Measurements from ENCODE around the gene L2HGDH.

L2HGDH gene

DNA sequence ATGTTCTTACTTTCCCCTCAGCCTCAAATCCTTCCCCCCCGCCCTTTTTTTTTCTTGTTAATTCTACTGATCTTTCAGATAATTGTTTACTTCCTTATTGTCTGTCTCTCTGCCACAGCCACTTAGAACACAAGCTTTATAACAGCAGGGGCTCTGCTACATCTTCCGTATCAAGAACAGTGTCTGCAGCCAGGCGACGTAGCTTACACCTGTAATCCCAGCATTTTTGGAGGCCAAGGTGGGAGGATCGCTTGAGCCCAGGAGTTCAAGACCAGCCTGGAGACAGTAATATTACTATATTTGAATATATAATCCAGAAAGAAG lies 86.1 kb downstream of the L2HGDH start:
- DNase-seq: no peak

DNA sequence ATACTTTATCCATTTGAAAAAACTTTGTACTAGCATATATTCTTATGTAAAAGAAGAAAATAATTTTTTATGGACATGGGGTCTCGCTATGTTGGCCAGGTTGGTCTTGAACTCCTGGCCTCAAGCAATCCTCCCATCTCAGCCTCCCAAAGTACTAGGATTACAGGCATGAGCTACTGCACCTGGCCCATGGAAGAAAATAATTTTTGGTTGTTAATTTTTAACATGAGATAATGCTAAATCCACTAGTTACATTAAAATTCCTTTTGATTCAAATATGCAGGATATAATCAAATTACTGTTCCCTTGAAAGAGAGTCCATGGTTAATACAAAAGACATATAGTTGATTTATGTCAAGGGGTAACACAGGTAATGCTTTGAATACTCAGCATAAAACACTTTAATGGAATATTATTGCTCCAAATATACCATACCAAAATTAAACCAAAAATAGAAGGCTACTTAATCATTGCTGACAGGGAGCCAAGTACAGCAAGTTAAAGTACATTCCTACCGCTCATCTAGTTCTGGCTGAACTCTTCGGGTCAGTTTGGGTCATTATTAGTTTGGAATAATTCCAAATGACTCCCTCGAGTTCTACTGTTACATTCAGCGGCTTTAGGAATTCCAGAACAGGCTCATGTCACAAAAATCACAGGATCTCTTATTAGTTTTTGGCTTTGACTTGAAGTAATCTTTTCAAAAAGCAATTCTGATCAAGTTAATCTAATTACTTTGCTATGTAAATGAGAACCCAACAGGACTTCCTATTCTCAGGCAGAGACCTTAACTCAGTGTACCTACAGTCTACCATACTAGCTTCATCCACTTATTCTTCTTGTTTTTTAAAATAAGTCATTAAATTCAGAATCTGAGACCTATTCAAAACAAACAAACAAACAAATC lies 86.7 kb downstream of the L2HGDH start:
- no peak for DNase-seq

DNA sequence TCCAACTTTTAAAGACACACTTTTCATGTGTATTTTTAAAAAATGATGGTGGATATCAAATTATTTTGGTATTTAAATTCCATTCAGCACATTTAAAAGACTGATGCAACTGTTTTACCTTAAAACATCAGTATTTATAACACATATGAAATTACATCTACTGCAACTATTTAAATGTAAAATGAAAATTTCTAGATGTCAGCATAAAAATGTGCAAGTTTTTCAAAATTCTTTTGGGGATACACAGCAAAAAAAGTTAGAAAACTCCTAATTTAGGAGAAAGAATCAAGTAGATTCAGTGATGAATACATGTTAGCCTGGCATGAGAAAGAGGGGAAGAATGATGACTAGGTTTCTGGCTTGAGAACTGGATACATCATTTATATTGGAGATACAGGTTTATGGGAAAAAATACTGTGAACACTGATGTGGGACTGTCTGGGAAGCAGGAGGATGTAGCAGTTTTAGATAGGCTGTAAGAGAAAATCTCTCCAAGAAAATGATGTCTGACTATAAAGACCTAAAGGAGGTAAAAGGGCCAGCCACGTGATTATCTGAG lies 89.9 kb downstream of the L2HGDH start:
- DNase-seq: no peak

DNA sequence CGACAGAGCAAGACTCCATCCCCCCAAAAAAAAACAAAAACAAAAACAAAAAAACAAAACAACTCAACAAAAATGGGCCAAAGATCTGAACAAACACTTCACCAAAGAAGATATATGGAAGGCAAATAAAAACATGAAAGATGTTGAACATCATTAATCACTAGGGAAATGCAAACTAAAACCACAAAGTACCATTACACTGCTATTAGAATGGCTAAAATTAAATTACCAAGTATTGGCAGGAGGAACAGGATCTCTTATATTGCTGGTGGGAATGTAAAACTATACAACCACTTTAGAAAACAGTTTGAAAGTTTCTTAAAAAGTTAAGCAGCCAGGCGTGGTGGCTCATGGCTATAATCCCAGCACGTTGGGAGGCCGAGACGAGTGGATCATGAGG lies 93.5 kb downstream of the L2HGDH start:
- DNase-seq: no peak

DNA sequence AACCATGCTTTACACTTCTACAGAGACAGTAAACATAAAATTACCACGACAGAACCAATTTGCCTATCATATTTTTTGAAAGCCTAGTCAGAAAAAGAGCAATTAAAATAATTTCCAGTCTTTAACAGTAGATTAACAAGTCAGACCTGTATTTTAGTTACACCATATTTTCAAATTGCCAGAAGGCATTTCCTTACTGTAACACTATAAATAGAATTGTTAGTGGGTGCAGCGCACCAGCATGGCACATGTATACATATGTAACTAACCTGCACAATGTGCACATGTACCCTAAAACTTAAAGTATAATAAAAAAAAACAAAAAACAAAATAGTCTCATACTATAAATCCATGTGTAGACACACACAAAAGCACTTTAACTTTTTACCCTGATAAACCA lies 96.6 kb downstream of the L2HGDH start:
- DNase-seq: no peak

DNA sequence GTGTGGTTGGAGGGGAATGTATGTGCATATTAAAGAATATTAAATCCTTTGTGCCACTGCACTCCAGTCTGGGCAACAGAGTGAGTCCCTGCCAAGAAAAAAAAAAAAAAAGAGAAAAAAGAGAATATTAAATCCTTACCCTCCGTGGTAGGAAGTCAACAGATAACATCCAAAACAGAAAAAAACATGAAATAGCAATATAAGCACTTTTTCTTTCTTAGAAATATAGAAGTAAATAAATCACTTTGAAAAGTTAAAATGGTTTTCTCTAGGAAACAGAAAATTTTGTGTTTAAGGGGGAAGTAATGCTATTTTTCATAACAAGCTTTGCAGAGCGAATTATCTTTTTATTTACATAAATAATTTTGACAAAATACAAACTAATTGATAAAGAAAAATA lies 98.2 kb downstream of the L2HGDH start:
- DNase-seq: no peak

DNA sequence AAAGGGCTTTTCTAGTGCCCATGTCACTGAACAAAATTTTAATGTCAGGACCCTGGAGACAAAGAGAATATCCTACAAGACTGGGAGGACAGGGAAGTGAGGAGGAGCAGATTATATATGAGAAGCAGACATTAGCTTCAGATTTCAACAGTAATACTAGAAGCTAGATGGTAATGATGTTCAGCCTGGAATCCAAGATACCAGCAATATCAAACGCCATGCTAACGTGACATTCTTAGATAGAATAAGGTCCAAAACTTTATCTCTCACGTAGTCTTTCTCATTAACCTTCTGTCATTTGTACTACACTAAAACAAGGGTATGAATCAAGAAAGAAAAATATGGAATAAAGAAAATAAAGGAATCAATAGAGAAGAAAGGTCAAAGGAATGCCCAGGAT lies 99.3 kb downstream of the L2HGDH start:
- no peak for DNase-seq

DNA sequence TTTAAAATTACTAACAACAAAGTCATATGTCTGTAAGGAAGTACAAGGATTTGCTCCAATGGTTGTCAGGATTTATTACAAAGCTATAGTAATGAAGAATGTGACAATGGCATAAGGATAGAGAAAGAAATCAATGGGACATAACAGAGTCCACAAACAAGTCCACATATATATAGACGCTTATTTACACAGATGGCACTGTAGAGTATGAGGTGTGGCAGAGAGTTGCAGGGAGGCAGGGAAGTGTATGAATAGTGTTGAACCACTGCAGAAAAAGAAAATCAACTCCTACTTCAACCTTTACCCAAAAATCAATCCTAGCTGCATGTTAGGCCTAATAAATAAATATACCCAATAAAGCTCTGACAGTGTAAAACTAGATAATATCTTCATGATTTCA lies 102.0 kb downstream of the L2HGDH start:
- DNase-seq: no peak

DNA sequence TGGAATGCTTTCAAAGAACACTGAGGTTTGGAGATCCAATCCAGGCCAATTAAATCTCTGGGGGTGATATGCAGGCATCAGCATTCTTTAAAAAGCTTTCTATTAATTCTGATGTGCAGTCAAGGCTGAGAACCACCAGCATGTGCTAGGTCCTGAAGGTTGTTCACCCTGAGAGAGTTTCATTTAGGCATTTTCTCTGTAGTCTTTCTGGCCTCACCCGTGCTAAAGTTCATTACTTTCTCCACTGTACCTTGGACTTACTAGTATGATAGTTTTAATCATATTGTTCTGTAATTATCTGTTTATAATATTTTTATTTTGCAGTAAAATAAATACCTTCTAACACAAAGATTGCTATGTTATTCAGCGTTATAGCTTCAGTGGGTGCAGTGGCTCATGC lies 113.5 kb downstream of the L2HGDH start:
- no peak for DNase-seq

DNA sequence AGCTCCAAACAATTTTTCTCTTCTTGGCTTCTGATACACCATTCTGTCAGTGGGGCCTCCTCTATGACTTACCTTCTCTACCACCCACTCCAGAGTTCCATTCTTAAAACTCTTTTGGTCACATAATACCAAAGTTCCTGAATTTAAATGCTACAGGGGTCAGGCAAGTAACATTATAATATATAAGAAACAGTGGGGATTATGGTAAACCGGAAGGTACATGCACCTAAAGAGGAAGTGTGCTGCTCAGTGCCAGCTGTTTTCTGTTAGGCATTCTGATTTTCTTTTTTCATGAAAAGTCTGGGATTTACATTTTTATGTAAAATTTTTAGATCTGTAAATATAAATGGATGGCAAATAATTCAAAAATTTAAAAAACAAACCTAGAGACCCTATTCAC lies 120.5 kb downstream of the L2HGDH start:
- no peak for DNase-seq

All from CD4-positive, alpha-beta T cell treated with Interleukin-10 for 1 hour (primary cell).